GM18868 (cell line): Measurements from ENCODE around the gene PHF19.

Experiments
- ATAC-seq: cut with Tn5 transposase; IDR thresholded peaks from one replicate; pipeline ENCODE4 v1.9.1; 2021; ENCODE audit warnings: mild to moderate bottlenecking, moderate library complexity; ENCODE audit not compliant: unreplicated experiment

PHF19 gene

DNA sequence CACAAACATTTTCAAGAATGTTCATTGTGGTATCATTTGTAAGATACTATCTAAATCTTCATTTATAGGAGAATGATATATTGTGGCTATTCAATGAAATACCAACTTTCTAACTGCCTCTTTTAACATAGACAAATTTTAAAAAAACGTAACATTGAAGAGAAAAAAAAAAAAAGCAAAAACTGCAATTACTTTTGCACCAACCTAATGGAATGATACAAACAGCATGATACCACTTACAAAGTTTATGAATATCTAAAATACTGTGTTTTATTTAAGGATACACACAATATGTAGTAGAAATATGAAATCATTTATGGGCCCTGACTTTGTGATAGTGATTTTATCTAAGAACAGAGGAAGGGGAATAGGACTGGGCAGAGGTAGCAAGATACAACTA is 58.4 kb downstream of the PHF19 start:
- ATAC-seq = no peak

DNA sequence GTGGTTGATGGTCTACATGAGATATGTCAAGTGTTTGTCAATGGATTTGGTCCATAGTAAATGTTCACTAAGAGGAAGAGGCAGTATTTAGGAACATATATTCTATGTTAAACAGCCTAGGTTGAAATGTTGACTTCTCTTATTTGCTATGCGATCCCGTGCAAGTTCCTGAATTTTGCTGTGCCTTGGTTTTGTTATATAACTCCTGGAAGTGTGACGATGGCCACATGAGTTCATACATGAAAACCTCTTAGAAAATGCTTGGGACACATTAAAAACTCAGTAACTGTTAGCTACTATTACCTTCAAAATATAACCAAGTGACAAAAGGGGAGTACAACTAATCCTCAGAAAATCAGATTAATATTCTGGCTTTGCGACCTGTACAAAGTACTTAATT is 61.9 kb downstream of the PHF19 start:
- ATAC-seq = no peak

DNA sequence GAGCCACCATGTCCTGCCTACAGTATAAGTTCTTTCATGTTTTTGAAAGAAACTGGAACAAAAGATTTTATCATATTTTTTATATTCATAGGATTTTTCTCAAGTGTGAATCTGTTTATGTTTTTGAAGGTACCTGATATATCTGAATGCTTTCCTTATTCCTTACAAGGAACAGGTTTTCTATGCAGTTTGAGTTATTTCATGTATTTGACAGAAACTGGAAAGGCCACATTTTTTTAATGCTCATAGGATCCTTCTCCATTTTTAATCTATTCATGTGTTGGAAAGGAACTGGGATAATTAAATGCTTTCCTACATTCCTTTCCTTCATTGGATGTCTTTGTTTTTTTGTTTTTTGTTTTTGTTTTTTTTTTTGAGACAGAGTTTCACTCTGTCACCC is 68.1 kb downstream of the PHF19 start:
- no peak for ATAC-seq

DNA sequence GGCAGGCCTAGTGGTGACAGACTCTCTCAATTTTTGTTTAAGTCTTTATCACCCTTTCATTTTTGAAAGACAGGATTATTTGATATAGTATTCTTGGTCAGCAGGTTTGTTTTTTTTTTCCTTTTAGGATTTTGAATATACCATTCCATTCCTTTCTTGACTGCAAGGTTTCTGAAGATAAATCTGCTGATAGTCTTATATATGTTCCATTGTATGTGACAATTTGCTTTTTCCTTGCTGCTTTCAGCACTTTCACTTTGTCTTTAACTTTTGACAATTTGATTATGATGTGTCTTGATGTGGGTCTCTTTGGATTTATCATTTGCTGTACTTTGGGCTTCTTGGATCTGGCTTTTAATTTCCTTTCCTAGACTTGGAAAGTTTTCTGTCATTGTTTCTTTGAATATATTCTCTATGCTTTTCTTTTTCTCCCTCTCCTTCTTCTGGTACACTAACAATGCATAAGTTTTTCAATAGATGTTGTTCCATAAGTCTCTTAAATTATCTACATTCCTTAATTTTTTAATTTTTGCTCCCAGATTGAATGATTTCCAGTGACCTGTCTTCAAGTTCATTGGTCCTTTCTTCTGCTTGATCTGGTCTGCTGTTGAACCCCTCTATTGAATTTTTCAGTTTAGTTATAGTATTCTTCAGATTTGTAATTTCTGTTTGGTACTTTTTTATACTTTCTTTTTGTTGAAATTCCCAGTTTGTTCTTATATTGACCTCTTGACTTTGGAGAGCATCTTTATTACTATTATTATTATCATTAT is 69.2 kb downstream of the PHF19 start:
- ATAC-seq = no peak
